Cortex of kidney (tissue), 1 donor: ENCODE results near the gene NCEH1.
"Not testable (repeated sequence)": the region's sequence is repeated elsewhere in the genome, so short reads cannot be mapped to it uniquely, and the experiment has no call there.

Experiments
- DNase-seq: peaks from one replicate; lab custom pipeline; 2025; lab: John Stamatoyannopoulos, UW

The NCEH1 gene

GRCh38 chr3:172675441-172676193, 35.2 kb downstream of the NCEH1 start:
- no peak for DNase-seq

- no peak for DNase-seq
These were observed 37.6 kb downstream of the NCEH1 start for GRCh38 chr3:172673210-172673679.

DNA sequence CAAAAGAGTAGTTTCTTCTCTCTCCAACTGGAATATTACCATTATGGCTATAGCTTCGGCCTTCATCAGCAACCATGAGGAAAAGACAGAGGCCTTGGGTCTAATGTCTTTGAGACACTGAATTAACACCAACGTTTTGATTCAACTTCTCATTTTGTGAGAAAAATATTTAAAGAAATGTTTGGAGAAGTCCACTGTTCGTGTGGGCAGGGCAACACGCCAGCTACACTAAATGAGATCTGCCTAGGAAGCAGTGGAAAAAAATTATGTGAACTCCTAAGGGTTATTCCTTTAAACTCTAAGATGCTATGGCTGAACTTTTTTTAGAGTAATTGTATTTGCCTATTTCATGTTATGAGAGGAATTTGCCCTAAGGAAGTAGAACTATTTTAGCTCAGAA, 41.8 kb downstream of the NCEH1 start:
- no peak for DNase-seq

DNA sequence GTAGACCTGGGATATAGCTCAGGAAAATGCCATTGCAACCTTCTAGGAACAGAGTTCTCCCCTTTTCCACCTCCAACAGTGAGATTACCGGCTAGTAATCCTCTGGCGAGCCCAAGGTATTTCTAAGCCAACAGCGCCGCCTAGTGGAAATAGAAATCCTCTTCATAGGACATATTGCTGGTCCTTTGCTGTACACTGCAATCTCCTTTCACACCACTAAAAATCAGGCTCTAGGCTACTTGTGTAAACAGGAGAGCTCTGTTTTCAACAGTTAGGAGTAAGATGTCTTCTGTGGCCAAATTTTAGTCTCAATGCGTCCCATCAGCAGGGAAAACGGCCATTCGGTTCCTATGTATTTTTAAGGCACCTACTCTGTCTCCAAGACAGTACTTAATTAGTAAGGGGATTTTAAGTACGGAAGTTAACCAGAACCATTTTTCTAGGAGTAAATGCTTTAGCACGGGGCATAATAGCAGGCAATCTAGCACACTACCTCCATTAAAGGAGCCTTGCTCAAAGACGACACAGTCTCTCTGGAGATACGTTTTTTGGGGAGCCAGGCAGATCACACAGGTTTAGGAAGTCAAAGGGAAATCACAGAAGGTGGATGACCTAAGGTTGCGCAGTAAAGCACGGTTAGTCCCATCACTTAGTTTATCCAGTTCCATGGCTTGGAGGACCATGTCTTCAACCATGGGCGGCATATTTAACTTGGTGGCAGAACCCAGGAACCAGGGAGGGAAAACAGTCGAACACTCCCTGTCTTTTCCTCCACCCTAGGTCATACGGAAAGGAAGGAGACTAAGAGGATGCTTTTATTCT, 43.8 kb downstream of the NCEH1 start:
- DNase-seq: no peak

GRCh38 chr3:172666181-172666872, 44.5 kb downstream of the NCEH1 start:
- DNase-seq: no peak

GRCh38 chr3:172665510-172665909, 45.4 kb downstream of the NCEH1 start:
- not testable (repeated sequence) for DNase-seq

DNA sequence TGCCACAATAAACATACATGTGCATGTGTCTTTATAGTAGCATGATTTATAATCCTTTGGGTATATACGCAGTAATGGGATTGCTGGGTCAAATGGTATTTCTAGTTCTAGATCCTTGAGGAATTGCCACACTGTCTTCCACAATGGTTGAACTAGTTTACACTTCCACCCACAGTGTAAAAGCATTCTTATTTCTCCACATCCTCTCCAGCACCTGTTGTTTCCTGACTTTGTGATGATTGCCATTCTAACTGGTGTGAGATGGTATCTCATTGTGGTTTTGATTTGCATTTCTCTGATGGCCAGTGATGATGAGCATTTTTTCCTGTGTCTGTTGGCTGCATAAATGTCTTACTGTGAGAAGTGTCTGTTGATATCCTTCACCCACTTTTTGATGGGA, 50.4 kb downstream of the NCEH1 start:
- not testable (repeated sequence) for DNase-seq

- DNase-seq: no peak
These were observed 51.4 kb downstream of the NCEH1 start for GRCh38 chr3:172659246-172660002.

DNA sequence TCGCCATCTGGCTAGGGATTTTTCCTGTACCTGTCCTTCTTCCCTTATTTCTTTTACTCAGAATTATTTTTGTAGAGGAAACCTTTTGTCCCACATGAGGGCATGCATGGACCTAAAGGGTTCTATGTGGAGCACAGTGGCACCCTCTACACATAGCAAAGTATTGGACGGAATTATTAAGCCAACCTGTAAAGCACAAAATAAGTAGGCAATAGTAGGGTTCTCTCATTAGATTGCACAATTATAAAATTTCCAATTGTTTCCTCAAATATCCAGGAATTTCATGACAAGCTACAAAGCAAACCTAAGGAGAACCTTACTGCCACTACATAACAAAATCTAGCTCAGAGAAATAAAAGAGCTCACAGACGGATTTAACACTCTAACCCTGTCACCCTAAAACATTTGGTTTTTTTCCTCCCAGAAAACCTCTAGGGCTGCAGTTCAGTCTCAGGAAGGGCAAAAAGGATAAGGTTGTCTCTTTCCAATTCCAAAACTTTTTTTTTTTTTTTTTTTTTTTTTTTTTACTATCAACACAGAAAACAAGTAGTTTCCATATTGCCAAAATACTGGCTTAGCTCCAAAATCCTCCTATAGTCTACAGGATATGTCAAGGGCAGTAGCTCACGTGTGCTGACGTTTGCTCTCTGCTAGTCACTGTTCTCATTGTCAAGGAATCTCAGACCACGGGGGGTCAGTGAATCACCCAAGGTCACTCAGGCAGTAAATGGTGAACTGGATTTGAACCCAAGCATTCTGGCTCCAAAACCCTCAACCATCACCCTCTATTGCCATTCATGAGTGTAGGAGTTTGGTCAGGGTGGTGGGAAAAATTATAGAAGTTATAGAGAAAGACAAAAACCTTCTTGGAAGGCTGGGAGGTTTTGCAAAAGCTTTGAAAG, 52.3 kb downstream of the NCEH1 start:
- no peak for DNase-seq

DNA sequence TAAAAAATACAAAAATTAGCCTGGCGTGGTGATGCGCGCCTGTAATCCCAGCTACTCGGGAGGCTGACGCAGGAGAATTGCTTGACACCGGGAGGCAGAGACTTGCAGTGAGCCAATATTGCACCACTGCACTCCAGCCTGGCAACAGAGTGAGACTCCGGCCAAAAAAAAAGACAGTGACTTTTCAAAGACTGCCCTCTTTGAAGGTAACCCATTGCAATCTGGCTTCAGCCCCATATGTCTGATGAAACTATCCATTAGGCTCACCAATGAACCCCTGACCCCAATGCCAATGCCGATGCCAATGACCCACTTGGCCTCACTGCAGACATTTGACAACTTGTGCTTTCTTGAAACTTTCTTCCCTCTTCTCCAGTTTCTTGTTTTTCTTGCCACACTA, 54.3 kb downstream of the NCEH1 start:
- DNase-seq: no peak

GRCh38 chr3:172655388-172655787, 55.5 kb downstream of the NCEH1 start:
- no peak for DNase-seq

- no peak for DNase-seq
These were observed 56.4 kb downstream of the NCEH1 start for GRCh38 chr3:172654470-172654869.

DNA sequence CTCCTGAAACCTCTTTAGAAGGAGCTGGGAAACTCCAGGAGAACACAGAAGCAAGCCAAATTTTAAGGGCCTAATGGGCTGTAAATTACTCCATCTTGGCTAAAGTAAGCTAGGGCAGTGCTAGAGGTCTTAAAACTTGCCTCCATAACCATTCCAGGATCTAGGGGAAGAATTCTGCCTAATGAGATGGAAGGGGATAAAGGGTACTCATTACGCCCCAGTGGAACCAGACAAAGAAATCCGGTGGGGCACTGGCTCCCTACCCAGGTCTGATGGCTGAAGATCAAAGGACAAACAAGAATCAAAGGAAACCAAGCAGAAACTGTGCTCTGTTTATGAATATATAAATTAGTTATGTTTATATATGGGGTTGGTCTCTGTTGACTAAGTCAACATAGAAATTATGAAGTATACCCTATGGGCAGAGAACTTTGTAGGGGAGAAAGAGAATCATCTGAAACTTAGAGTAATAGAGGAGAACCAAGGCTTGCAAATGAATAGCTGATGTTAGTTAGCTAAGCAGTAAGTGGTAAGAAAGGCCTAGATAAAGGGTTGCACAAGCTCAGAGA, 57.8 kb downstream of the NCEH1 start:
- DNase-seq: no peak

DNA sequence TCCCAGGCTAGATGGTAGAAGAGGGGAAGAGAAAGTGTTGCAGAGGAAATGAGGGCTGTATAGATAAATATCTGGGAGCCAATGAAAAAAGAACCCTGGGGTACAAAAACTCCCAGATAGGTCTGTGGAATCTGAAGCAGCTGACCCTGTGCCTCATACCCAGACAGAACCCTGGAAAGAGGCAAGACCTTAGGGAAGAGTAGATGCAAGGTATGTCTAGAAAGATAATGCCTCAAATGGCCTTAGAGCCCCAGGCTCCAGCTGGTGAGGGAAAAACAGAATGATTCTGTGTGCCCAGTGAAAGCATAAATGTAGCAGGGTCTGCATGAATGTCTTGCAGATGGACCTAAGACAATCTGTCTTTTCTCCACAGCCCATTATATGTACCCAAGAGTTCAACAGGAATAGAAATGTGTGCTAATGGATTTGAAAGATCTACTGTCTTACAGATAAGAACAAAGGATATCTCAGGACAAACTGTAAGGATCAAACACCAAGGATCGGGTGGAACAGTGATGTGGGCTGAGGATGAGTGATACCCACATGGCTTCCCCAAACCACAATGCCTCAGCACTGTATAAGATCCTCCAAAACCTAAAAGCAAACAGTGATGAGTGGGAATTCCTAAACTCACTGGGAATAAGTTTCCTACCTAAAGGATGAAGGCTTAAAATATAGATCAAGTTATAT, 58.8 kb downstream of the NCEH1 start:
- DNase-seq: no peak

GRCh38 chr3:172649987-172650386, 60.9 kb downstream of the NCEH1 start:
- no peak for DNase-seq

GRCh38 chr3:172648747-172649146, 62.1 kb downstream of the NCEH1 start:
- no peak for DNase-seq

DNA sequence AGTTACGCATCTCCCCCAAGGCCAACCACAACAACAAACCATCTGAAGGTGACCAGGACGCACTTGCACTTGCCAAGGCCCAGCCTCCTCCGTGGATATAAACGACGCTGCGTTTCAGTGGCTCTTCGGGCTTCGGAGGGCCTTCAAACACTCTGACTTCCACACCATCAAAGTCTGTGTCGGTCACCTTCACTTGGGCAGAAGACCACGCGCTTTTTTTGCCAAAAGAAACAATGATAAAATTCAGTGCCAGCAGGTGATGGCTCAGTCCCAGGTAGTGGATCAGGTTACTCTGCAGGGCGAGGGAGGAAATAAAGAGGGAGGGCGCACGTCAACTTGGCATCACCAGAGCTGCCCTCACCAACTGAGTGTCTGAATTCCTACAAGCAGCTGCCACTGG, 63.0 kb downstream of the NCEH1 start:
- DNase-seq: no peak

GRCh38 chr3:172647080-172647479, 63.8 kb downstream of the NCEH1 start:
- DNase-seq: no peak

DNA sequence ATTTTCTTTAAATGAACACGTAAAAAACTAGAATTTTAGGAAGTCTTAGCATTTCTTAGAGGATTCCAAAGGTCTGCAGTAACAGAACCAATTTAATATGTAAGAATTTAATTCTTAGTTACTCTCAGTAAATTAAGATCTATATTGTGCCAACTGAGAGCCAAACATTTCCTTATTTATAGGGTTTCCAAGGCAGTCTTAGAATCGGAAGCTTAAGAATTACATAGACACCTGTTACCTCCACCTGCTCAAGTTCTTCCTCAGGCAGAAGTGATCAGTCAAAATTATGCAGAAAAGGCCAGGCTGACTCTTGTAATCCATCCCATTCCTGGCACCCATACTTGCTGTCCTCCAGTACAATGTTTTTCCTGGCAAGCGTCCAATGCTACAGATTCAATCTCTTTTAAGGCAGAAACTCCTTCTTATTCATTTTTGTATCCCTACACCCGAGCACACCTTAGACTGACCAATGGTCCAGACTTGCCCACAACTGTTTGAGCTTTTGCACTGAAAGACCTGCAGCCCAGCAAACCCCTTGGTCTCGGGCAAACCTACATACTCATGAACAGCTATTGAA, 64.3 kb downstream of the NCEH1 start:
- DNase-seq: no peak

DNA sequence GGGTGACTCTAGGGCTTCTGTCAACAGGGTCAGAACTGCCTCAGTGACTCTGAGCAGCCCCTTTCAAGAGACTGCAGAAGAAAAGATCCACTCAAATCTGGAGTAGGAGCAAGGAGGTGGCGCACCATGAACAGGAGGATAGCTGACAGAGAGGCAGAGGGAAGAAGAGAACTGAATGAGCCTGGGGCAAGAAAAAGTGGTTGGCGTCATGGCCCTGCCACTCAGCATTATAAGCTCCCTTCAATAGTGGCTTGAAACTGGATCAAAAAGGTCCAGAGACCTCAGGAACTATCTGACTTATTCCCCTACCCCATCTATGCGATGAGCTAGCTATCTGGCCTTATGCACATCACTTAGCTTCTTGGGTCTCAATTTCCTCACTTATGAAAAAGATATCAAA, 66.6 kb downstream of the NCEH1 start:
- DNase-seq: no peak
